NCI-H1436 treated with DMSO at 0.1 percent for 48 hours (cell line): Measurements from ENCODE around the gene FRAT1.

ENCODE experiments used
- DNase-seq: peaks from one replicate; lab custom pipeline; 2025; lab: John Stamatoyannopoulos, UW

FRAT1 gene

GRCh38 chr10:97367126-97367649 lies 48.1 kb downstream of the FRAT1 start:
- no peak for DNase-seq
